ENCODE measurements around the gene HHIPL1. TPM values are rescaled to one million over a fixed set of nuclear protein-coding genes. Genes with fewer than 3 reads are reported as not detected.
A peak's percentile ranks its signal among the peaks of the same experiment; 100 is the strongest.

The HHIPL1 gene
- total RNA-seq, 2 experiments from 2014 or later: 0.15 to 0.31 TPM

DNA sequence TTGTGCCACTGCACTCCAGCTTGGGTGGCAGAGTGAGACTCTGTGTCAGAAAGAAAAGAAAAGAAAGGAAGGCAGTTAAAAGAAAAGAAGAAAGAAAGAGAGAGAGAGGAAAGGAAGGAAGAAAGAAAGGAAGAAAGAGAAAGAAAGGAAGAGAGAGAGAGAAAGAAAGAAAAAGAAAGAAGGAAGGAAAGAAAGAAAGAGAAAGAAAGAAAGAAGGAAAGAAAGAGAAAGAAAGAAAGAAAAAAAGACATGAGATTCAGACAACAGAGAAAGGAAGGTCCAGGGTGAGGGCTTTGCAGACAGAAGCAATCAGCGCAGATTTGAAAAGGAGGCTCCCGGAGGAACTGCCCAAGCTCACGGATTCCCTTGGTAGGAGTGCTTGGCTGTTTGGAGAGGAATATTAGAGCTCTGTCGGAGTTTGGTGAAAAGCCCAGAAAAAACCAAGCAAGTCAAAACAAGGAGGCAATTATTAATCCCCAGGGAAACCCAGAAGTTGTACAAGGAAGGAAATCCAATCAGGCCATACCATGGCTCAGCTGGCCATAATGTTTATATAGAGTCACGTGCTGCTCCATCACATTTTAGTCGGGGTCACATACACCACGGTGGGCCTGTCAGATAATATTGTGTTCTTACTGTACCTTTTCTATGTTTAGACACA is 29.3 kb upstream of the HHIPL1 start:
- H3K27ac Mint-ChIP-seq: no peak overlapping the region
- peaks cover 15% of the 10 kb centered on the region for H3K27me3 Mint-ChIP-seq (ENCODE audit: low read depth)
- CTCF ChIA-PET: no interaction called here
- peaks cover 6% of the 10 kb centered on the region for H3K4me1 Mint-ChIP-seq (ENCODE audit: low read depth)
- DNase-seq: no peak
- intact Hi-C loops (cut with micrococcal nuclease): no loop called here
- no peaks in the 10 kb centered on the region for H3K9me3 Mint-ChIP-seq
- no peaks in the 10 kb centered on the region for H3K36me3 Mint-ChIP-seq (ENCODE audit: low read depth)
- no peak overlapping the region for H3K4me3 Mint-ChIP-seq

DNA sequence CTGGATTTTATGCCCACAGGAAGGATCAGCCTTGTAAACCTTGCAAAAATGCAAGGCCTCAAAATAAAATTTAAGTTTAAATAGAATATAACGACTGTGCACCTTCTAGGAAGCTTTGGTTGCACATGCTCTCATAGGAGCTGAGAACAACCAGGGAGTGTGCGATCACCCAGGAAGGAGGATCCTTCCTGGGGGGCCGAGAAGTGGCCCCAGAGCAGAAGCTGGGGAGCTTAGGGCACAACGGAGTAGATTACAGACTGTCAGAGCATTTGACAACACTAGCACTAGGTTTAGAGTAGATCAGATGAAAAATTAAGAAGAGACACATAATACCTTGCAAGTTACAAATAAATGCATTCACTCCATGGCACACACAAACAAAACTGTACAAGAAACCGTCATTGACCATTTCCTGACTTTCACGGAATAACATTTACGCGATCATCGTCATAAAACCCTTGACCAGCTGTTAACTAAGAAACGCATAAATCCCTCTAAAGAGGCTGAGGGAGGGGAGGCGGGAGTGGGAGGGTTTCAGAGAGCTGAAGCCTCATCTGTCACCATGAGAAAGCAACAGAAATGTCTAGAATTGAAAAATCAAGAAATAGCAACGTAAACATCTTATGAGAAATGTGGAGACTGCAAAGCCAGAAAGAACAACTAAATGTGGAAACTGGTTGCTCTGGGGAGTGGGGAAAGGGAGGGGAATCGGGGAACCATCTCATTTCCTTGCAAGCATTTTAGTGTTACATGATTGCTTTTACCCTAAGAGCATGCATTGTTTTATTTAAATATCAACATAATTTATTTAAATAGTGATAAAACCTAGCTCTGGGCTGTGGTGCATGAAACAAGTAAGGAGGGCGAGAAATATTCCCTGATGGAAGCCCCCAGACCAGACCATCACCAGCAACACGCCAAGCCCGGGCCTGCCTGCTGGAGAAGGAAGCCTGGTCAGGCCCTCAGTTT is 27.8 kb upstream of the HHIPL1 start:
- no peaks in the 10 kb centered on the region for H3K9me3 Mint-ChIP-seq
- intact Hi-C loops (cut with micrococcal nuclease): no loop called here
- no peak overlapping the region for H3K27ac Mint-ChIP-seq
- H3K4me1 Mint-ChIP-seq (ENCODE audit: low read depth): peaks cover 3% of the 10 kb centered on the region
- no peak for DNase-seq
- H3K36me3 Mint-ChIP-seq (ENCODE audit: low read depth): no peaks in the 10 kb centered on the region
- peaks cover 19% of the 10 kb centered on the region for H3K27me3 Mint-ChIP-seq (ENCODE audit: low read depth)
- H3K4me3 Mint-ChIP-seq: no peak overlapping the region
- CTCF ChIA-PET: no interaction called here

DNA sequence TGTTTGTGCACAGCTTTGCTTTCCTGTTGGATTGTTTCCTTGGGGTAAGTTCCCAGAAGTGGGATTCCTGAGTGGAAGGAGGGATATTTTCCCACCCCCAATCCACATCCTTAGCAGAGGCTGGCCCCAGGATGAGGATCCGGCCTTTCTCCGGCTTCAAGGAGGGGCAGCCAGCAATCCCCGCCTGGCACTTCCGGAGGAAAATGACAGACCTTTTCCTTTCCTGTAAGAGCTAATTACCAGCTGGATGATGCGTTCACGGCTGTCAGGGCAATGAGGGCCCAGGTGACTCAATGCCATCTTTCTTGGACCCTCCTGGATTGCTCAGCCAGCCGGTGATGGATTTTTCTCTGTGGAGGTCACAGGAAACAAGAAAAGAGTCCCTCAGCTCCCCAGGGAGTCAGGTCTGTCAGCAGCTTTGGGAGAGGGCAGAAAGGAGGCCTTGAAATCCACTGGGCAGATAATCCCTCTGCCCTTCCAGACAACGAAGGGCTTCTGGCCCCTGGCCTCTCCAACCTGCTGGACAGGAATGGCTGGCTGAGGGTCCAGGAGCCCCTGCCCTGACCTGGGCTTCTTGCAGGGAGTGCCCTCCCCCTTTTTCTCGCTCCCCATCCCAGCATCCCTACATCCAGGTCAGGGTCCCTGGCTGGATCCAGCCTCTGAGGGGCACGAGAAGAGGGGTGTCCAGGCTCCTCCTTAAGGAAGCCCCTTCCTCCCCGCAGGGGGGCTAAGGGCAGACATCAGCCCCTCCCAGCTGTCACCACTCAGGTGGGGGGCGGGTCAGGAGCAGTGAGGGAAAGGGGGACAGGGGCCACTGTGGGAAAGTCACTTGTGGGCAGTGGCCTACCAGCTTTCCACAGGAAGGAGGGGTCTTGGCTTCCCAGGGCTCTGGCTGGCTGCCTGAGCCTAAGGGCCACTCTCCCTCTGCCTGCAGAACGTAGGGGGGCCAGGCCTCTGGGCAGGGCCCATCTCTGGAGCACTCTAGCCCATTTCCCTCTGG is 24.8 kb upstream of the HHIPL1 start:
- H3K27me3 Mint-ChIP-seq (ENCODE audit: low read depth): peaks cover 42% of the 10 kb centered on the region
- H3K36me3 Mint-ChIP-seq (ENCODE audit: low read depth): no peaks in the 10 kb centered on the region
- no peak overlapping the region for H3K4me3 Mint-ChIP-seq
- no peak overlapping the region for H3K27ac Mint-ChIP-seq
- intact Hi-C loops (cut with micrococcal nuclease): no loop called here
- H3K9me3 Mint-ChIP-seq: no peaks in the 10 kb centered on the region
- peak; percentile 55 for DNase-seq
- CTCF ChIA-PET: interaction anchor here (1.0 kb wide), 1 partner anchor 104 kb away, joined by 5 read pairs; no protein-coding TSS in a partner anchor
- peaks cover 2% of the 10 kb centered on the region for H3K4me1 Mint-ChIP-seq (ENCODE audit: low read depth)

DNA sequence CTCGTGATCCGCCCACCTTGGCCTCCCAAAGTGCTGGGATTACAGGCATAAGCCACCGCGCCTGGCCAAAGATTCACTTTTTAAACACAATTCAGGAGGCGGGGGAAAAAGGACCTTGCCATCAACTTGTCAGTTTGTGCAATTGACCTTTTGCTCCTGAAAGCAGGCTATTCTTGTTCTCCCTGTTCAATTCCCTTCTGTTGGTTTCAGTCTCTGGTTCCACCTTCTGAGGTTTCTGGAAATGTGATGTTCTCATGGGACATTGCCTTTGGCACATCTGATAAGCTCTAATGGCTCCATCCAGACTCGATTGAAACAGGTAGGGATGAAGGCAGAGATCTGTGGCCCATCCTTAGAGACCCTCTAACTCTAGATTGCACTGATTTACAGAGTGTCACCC is 23.0 kb upstream of the HHIPL1 start:
- Mint-ChIP-seq H3K36me3 (ENCODE audit: low read depth) (no peaks in the 10 kb centered on the region), H3K4me1 (ENCODE audit: low read depth) (peaks cover 2% of the 10 kb centered on the region), H3K4me3 (no peak overlapping the region), H3K27me3 (ENCODE audit: low read depth) (peaks cover 34% of the 10 kb centered on the region), H3K27ac (no peak overlapping the region), H3K9me3 (no peaks in the 10 kb centered on the region)
- CTCF ChIA-PET: no interaction called here
- intact Hi-C loops (cut with micrococcal nuclease): no loop called here
- no peak for DNase-seq

DNA sequence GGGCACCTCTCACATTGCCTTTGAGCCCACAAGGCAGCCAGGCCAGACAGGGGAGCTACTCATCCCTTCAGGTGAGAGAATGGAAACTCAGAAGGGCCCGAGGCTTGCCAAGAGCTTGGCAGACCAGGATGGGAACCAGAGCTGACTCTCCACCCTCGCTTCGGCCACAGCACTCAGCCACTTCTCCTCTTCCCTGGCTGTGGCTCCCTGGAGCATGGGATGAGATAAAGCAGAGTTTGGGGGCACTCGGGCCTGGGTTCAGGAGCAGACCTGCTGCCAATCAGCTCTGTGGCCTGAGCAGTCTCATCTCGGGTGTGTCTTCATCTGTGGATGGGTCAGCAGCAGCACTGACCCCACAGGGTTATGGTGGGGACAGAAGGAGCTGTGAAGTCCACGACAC is 20.9 kb upstream of the HHIPL1 start:
- intact Hi-C loops (cut with micrococcal nuclease): no loop called here
- Mint-ChIP-seq H3K9me3 (no peaks in the 10 kb centered on the region), H3K4me3 (no peak overlapping the region), H3K27ac (no peak overlapping the region), H3K4me1 (ENCODE audit: low read depth) (peaks cover 5% of the 10 kb centered on the region), H3K36me3 (ENCODE audit: low read depth) (no peaks in the 10 kb centered on the region), H3K27me3 (ENCODE audit: low read depth) (peaks cover 32% of the 10 kb centered on the region)
- DNase-seq: no peak
- CTCF ChIA-PET: no interaction called here

DNA sequence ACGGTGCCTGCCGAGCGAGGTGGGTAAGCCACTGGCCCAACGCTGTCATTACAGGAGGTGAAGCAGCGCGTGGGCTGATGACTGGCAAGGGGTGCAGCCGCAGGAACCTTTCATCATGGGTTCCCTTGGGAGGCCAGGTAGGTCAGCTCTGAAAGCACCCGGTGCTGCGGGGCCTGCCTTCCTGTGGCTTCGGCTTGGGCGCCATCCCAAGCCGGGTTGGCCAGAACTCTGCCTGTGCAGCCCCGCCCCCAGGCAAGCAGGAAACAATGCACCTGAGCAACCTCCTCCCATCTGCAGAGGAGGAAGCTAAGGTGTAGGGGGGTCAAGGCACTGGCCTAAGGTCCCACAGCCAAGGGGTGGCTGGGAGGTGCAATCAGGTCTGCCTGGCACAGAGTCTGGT is 20.0 kb upstream of the HHIPL1 start:
- DNase-seq: no peak
- no peaks in the 10 kb centered on the region for H3K9me3 Mint-ChIP-seq
- no peak overlapping the region for H3K27ac Mint-ChIP-seq
- H3K36me3 Mint-ChIP-seq (ENCODE audit: low read depth): no peaks in the 10 kb centered on the region
- peaks cover 4% of the 10 kb centered on the region for H3K4me1 Mint-ChIP-seq (ENCODE audit: low read depth)
- H3K4me3 Mint-ChIP-seq: no peak overlapping the region
- CTCF ChIA-PET: no interaction called here
- intact Hi-C loops (cut with micrococcal nuclease): no loop called here
- H3K27me3 Mint-ChIP-seq (ENCODE audit: low read depth): peaks cover 32% of the 10 kb centered on the region

DNA sequence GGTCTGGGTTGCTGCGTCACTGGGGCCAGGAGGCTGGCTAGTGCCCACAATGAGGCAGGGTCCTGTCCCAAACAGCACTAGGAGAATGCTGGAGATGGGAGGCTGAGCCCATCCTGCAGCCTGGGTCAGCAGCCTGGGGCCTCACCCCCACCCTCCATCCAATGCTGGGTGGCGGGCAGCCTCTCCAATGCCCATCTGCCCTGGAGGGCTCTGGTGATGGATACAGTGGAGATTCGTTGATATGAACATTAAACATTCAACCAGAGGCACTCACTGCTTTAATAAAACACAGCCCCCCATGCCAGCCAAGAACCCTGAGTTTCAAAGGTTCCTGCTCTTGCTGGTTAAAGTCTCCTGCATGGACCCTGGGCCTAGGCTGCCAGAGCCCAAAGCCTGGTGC is 19.5 kb upstream of the HHIPL1 start:
- no peaks in the 10 kb centered on the region for H3K9me3 Mint-ChIP-seq
- H3K27me3 Mint-ChIP-seq (ENCODE audit: low read depth): peaks cover 34% of the 10 kb centered on the region
- H3K36me3 Mint-ChIP-seq (ENCODE audit: low read depth): no peaks in the 10 kb centered on the region
- H3K27ac Mint-ChIP-seq: no peak overlapping the region
- H3K4me3 Mint-ChIP-seq: no peak overlapping the region
- CTCF ChIA-PET: no interaction called here
- intact Hi-C loops (cut with micrococcal nuclease): no loop called here
- DNase-seq: no peak
- peaks cover 4% of the 10 kb centered on the region for H3K4me1 Mint-ChIP-seq (ENCODE audit: low read depth)

DNA sequence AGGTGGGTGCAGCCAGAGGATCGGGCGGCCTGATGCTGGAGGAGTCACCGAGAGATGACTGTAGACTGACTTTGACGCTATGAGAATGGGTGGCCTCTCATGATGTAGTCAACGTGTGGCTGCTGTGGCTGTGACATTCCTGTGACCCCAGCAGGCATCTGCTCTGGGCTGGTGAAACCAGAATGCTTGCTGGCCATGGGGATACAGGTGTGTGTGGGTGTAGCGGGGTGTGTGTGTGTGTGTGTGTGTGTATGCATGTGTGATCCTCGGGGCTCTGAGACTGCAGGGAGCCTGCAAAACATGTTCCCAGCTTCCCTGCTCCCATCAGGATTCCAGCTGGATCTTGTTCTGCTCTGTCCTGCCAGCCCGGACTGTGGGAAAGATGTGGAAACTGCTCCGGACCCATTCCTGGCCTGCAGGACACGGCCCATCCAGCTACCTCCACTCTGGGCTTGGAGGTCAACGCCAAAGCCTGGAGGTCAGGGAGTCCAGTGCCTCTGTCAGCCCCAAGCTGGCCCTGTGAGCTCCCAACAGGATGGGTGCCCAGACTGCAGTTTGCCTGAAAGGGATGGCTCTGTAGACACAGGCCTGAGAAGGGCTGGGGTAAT is 18.8 kb upstream of the HHIPL1 start:
- CTCF ChIA-PET: no interaction called here
- Mint-ChIP-seq H3K36me3 (ENCODE audit: low read depth) (no peaks in the 10 kb centered on the region), H3K4me1 (ENCODE audit: low read depth) (peaks cover 4% of the 10 kb centered on the region), H3K27me3 (ENCODE audit: low read depth) (peaks cover 34% of the 10 kb centered on the region), H3K27ac (no peak overlapping the region), H3K4me3 (no peak overlapping the region), H3K9me3 (no peaks in the 10 kb centered on the region)
- intact Hi-C loops (cut with micrococcal nuclease): no loop called here
- no peak for DNase-seq

DNA sequence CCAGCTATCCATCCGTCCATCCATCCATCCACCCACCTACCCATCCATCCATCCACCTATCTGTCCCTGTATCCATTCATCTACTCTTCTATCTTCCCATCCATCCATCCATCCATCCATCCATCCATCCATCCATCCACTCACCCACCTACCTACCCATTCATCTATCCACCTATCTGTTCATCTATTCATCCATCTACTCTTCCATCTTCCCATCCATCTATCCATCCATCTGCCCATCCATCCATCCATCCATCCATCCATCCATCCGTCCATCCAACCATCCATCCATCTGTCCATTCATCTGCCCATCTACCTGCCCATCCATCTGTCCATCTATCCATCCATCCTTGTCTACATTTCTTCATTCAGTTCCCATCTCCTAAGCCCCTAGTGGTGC is 17.8 kb upstream of the HHIPL1 start:
- Mint-ChIP-seq H3K36me3 (ENCODE audit: low read depth) (no peaks in the 10 kb centered on the region), H3K4me1 (ENCODE audit: low read depth) (peaks cover 4% of the 10 kb centered on the region), H3K27ac (no peak overlapping the region), H3K27me3 (ENCODE audit: low read depth) (peaks cover 29% of the 10 kb centered on the region), H3K4me3 (no peak overlapping the region), H3K9me3 (no peaks in the 10 kb centered on the region)
- DNase-seq: no peak
- intact Hi-C loops (cut with micrococcal nuclease): no loop called here
- CTCF ChIA-PET: no interaction called here

DNA sequence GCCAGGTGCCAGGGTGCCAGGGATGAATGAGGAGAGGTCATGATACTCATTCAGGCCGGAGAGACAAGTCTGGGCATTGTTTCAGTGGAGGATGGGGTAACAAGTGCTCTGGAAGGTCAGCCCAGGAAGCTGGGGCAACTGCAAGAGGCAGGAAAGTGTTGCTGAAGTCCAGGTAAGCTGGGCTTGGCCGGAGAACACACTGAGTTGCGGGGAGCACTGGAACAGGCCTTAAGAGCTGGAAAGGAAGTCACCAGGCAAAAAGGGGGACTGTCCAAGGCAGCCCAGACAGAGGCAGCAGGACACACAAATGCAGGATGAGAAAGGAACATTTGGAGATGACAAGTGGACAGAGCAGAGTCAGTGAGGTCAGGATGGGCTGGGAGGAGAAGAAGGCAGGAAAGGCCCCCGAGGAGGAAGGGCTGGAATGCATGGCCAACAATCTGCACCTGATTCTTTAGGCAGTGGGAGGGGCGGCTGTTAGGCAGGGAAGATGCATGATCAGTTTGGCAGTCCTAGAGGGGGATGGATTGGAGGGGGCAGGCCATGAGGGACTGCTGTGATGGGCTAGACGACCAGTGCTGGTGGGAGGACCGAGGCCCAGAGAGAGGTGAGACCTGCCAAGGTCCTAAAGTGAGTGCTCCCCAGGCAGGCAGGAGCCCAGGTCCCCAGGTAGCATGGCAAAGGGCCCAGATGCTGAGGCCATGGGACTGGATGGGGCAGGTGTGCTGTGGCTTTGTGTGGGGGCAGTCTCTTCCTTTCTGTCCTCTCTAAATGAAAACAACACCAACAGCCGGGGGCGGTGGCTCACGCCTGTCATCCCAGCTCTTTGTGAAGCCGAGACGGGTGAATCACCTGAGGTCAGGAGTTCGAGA is 17.2 kb upstream of the HHIPL1 start:
- H3K4me3 Mint-ChIP-seq: no peak overlapping the region
- intact Hi-C loops (cut with micrococcal nuclease): no loop called here
- no peak for DNase-seq
- H3K36me3 Mint-ChIP-seq (ENCODE audit: low read depth): no peaks in the 10 kb centered on the region
- H3K4me1 Mint-ChIP-seq (ENCODE audit: low read depth): peaks cover 4% of the 10 kb centered on the region
- no peaks in the 10 kb centered on the region for H3K9me3 Mint-ChIP-seq
- peaks cover 23% of the 10 kb centered on the region for H3K27me3 Mint-ChIP-seq (ENCODE audit: low read depth)
- CTCF ChIA-PET: interaction anchor here (0.7 to 1.6 kb wide), 14 partner anchors 9 to 125 kb away, joined by 3 to 19 read pairs (median 3); no protein-coding TSS in a partner anchor
- no peak overlapping the region for H3K27ac Mint-ChIP-seq
